ENCODE data around the gene KCNQ5.

Gene KCNQ5

DNA sequence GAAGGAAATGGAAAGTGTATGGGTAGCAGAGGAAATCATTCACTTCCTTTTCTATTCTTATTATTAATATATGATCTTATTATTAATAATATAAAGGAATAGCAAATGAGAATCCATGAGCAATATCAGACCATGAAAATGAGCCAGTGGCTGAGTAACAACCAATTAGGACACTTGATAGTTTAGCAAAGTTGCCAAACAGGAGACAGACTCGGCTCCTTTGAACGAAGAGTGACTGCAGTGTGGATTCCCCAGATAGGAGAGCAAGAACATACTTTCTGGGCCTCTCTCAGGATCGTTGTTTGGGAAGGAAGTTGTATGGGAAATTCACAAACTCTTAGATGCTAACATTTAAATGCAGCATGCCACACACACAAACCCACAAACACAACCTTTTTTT, 381.4 kb downstream of the KCNQ5 start:
- no peak for DNase-seq (ENCODE audit: low spot score)

DNA sequence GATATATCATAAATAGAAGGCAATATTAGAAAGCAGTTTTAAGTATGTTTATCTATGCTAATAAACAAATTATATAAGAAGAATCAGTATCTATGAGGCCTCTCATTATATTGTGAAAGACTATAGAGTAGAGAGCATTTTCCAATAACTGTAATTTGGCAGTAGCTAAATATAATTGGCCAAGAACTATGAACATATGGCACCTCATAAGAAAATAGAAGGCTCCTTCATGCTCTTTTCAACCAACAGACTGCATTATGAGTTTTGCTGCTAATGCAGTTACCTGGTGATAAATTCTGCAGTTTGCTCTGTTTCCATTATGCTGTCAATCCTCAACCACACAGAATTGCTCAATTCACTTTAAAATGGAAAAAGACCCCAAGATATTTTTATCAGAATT, 382.4 kb downstream of the KCNQ5 start:
- no peak for DNase-seq (ENCODE audit: low spot score)

DNA sequence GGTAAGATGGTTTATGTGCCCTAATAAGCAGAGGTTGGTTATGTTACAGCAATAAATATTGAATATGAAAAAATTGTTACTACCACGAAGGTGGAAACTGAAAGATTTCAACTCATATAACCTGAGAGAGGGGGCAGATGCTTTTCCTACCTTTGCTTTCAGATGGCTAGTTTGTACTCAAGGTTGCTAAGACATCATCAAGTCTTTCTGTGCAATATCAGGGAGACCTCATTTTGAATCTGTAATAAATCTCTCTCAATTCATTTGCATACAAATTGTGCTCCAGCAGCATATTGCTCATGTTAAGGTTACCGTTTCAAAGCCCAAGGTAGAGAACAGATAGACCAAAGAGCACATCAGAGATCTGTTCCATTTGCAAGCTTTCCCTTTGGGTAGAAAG, 383.0 kb downstream of the KCNQ5 start:
- DNase-seq (ENCODE audit: low spot score): no peak

DNA sequence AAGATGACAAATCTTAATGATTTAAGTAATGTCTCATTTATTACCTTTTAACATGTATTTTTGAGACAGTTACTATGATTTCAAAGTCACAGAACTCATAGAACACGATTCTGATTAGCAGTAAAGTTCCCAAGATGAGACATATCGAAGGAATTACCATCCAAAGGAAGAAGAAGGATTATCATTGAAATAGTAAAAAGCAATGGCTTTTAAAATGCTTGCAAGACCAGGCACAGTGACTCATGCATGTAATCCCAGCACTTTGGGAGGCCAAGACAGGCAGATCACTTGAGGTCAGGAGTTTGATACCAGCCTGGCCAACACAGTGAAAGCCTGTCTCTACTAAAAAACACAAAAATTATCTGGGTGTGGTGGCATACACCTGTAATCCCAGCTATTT, 384.3 kb downstream of the KCNQ5 start:
- DNase-seq (ENCODE audit: low spot score): no peak

DNA sequence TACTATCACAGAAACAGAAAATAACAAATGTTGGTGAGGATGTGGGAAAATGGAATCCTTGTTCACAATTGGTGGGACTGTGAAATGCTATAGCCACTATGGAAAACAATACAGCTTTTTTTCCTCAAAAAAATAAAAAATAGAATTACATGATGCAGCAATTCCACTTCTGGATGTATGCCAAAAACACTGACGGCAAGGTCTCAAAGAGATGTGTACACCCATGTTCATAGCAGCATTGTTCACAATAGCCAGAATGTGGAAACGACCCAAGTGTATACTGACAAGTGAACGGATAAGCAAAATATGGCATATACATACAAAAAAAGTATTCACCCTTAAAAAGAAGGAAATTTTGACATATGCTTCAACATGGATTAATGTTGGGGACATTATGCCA, 390.1 kb downstream of the KCNQ5 start:
- DNase-seq (ENCODE audit: low spot score): no peak

DNA sequence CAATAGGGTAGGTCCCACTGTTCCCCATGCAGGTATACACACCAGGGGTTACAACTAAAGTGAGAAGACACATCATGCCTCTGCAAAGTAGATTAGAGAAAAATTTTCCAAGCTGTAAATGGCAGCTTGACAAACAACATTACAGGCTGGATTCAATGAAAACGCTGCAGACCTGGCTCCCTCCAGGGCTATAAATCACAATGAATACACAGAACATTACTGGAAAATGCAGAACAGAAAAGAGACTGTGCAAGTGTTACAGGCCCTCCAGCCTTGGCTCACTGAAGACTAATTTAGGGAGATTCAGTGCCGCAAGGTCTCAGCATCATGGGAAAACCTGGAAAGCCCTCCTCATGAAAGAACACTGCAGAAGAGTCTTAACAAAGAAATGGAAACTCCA, 395.6 kb downstream of the KCNQ5 start:
- no peak for DNase-seq (ENCODE audit: low spot score)

DNA sequence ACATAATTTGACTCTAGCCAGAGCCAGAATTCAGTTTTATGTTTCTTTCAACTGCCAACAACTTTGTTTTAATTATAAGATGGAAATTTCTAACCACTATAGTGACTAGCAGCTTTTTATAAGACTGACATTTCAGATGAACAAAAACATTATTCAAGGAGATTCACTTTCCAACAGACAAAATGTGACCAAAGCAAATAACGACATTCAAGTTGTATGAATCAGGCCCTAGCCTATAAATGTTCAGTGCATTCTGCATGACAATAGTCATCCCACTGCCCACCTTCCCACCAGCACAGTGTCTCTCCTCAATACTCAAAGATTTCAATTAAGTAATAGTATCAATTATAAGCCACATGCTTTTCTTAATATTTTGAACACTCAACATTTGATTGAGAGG, 402.7 kb downstream of the KCNQ5 start:
- DNase-seq (ENCODE audit: low spot score): no peak

DNA sequence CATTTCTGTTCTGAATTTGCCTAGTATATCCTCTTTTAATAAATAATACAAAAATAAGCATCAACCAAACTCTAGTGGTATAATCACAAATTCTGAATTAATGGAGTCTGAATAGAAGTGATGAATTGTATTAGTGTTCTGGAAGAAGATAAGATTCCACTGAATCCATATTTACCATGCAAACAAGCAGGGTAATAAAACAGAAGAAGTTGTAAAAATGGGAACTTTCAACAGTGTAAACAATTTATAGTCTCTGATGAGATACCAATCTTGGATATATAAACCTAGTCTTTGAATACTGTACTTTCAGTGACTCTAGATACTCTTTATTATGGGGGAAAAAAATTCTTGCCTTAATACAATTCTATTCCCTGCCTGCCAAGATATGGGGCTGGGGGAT, 405.8 kb downstream of the KCNQ5 start:
- DNase-seq (ENCODE audit: low spot score): no peak

DNA sequence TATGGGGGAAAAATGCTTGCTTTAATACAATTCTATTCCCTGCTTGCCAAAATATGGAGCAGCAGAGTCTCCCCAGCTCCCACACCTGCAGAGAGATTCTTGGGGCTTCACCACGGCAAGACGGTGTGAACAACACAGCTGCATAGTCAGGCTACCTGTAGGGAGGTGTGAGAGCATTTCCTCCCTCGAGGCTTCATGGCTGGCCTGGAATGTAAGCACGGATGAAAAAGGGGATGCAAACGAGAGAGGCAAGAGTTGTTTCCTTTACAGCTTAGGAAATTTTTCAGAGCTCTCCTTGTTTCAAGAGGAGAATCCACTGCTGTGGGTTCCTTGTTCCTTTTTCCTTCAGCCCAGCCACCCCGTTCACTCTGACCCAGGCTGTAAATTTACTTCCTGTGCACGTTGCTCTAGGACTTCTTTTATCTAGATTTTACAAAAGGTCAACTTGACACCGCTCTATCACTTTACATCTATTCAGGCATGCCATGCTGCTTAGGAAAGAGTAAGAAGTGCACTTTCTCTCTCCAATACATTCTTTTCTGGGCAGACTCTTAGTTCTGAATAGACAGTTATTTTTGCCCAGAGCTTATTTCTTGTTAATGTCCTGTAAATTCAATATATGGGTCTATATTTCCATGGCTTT, 406.4 kb downstream of the KCNQ5 start:
- no peak for DNase-seq (ENCODE audit: low spot score)

DNA sequence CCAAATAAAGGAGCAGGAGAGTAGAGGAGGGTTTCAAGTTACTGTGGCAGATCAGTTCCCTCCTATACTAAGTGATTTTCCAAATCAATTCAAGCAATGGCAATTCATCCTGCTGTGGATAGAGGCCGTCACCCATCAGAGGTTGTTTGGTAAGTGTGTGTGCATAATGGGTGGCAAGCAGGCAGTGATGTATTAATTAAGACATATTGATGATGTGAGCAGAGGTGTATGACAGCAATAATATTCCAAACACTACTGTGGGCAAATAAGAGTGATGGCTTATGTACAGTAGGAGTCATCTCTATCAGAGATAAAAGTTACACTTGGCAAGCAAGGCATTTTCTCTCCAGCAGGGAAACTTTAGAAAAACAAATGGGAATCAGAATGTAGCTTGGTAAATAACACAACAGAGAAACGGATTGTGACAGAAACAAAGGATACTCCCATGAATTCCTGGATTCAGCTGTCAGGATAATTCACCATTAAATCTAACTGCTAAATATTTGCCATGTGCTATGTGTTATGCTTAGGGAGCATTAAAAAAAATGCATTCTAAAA, 407.1 kb downstream of the KCNQ5 start:
- no peak for DNase-seq (ENCODE audit: low spot score)

DNA sequence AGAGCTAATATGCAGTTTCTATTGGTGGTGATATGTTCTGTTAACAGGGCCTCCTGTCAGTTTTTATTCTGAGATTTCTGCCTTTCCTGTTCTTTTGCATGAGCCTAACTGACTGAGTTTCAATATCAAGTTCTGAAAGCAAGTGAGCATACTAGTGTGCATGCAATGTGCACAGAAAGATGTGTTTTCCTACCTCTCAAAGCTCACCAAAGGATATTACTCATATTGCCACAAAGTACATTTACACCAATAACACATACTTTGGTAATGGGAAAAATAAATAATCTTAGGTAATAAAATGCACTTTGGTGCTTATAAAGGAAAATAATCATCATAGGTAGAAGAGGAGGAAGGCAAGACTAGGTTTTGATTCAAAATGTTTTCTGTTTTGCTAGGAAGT, 408.4 kb downstream of the KCNQ5 start:
- no peak for DNase-seq (ENCODE audit: low spot score)

DNA sequence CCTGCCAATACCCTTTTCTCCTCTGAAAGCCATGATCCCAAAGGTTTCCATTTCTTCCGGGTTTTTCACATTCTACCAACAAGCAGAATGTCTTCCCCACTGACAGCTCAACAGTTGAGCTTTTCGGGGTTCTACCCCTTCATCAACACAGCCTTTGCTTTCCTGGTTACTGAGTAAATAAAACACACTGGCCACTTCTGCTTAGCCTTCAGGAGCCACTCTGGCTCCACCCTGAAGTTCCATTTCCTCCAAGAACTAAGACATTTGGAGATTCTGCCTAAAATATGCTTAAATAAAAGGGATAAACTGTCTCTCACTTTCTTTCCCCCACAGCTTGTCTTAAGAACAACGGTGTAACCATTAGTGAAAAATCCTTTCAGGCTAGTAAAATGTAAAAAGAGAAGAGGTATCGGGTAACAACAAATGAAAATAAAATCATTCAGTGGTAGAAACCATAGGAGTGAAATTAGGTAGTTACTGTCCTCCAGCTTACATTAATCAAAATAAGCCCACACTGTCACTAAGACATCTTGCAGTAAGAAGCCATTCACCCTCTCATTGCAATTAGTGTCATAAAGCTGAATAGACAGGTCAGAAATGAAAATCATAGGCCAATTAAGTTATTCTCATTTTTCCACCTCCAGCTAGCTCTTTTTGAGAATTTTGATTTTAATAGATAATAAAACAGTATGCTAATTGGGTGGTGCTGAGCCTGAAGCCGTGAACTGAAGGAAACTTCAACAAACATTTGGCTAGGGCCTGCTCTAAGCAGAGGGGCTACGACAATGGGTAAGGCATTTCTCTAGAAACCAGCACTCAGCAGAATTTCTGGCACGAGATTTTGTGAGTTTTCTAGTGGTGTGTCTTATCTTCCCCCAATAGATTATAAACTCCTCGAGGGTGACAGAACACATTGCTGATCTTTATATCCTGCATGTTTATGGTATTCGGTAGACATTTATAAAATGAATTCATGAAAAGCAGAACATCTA, 409.2 kb downstream of the KCNQ5 start:
- DNase-seq (ENCODE audit: low spot score): no peak

DNA sequence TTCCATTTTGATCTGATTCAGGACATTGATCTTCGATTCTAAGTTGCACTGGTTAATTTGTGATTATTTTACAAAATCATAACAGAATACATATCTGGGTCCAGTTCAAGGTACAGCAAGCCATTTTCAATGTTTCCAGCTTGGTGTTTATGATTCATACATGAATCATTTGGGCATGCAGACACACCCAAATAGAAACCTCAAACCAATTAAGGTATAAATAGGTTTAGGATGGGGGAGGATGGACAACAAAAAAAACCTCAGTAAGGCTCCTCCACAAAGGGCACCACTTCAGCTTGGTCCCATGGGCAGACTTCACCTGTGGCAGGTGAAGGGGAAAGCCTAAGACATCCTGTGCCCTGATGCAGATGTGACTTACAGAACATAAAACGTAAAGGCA, 410.7 kb downstream of the KCNQ5 start:
- no peak for DNase-seq (ENCODE audit: low spot score)

DNA sequence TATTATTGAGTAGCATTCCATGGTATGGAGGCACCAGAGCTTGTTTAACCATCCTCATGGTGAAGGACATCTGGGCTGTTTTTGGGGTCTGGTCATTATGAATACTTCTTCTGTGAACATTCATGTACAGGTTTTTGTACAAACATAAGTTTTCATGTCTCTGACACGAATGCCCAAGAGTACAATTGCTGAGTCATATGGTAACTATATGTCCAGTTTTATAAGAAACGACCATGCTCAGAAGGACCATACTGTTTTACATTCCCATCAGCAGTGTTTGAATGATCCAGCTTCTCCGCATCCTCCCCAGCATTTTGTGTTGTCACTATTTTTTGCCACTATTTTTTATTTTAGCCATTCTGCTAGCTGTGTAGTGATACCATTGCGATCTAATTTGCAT, 414.8 kb downstream of the KCNQ5 start:
- no peak for DNase-seq (ENCODE audit: low spot score)

DNA sequence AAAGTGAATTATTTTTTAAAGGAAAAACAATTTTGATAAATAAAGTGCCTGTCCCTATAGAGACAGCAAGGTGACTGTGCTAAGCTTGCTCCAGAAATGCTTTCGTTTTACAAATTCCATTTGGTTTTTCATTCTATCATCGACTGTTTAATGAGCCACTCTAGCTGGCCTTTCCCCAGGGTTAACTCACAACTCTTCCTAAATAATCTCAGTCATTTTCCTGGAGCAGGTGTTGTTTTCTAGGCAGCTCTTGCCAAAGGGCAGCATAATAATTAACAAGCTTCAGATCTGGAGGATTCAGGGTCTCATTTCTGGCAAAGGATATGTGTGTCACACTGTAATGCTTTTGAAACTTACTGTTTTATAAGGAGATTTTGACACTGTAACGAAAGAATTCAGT, 419.2 kb downstream of the KCNQ5 start:
- no peak for DNase-seq (ENCODE audit: low spot score)

DNA sequence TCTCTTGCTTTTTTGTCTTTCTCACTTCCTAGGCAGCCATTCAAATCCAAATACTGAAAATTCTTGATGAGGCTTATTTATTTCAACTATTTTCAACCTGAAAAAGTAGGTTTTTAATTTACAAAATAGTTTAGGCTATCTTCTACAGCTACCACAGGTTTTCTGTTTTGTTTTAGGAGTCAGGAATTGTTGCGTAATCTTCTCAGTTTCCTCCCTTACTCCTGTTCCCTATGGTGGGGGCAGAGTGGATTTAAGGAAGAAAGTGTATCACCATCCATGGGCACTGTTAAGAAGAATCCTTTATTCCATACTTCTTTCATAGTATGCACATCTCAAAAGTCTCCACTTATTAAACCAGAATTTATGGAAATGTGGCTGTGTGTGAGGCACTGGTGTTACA, 421.0 kb downstream of the KCNQ5 start:
- no peak for DNase-seq (ENCODE audit: low spot score)

DNA sequence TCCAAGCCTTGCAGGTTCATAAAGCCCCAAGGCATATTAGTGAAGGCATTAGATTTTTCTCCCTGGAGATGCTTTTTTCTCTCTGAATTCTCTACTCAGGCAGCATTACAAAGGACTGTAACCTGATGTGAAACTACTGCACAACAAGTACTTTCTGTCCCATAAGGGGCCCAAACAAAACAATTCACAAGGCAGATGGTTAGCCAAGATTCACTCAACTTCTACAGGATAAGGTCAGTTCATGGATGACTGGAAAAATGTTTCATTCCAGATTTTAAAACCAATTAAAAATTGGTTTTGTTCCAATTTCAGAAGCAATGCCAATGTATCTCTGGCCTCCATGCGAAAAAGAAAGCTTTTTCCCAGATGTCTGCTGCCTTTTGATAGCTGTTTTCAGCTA, 421.6 kb downstream of the KCNQ5 start:
- DNase-seq (ENCODE audit: low spot score): no peak

DNA sequence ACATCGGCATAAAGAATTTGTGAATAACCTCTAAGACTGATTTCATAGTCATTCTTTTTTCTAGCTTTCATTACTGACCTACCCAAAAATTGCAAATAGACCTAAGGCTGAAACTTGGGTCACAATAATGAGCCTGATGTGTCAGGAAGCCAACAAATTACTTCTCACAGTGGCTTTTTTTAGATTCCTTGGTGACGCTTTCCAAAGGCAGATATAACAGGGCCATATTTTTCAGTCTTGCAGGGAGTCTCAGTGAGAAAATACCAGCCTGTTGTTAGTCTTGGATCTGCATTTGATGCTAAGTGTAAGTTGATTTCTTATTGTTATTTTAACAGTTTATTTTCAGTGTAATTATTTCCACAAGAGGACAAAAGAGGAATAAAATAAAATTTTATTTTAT, 423.7 kb downstream of the KCNQ5 start:
- no peak for DNase-seq (ENCODE audit: low spot score)

DNA sequence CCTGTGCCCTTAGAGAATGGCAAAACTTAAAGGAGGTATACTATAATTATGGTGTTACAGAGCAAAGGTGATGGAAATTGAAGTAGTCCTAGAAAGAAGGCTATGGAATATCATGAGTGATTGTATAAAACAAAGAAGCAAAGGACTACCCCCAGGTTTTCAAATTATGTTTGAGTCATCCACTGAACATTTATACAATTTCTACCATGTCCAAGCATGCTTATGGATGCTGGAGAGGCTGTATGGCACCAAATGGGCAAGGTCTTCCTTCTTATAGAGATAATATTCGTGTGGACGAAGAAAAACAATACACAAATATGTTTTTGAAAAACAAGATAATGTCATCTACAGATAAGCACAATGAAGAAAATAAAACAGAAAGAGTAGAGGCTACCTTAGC, 425.9 kb downstream of the KCNQ5 start:
- DNase-seq (ENCODE audit: low spot score): no peak

DNA sequence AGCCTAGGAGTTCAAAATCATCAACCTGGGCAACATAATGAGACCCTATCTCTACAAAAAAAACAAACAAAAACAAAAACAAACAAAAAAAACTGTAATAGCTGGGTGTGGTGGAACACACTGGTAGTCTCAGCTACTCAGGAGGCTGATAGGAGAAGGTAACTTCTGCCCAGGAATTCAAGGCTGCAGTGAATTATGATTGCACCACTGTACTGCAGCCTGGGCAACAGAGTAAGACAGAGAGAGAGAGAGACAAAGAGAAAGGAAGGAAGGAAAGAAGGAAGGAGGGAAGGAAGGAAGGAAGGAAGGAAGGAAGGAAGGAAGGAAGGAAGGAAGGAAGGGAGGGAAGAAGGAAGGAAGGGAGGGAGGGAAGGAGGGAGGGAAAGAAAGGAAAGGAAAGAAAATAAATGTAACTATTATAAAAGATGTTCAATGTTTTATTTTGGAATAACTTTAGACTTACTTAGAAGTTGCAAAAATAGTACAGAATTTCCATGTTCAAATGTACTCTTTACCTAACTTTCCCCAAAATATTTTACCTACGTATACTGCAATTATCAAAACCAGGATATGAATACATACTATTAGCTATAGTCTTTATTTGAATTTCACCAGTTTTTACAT, 428.2 kb downstream of the KCNQ5 start:
- no peak for DNase-seq (ENCODE audit: low spot score)

DNA sequence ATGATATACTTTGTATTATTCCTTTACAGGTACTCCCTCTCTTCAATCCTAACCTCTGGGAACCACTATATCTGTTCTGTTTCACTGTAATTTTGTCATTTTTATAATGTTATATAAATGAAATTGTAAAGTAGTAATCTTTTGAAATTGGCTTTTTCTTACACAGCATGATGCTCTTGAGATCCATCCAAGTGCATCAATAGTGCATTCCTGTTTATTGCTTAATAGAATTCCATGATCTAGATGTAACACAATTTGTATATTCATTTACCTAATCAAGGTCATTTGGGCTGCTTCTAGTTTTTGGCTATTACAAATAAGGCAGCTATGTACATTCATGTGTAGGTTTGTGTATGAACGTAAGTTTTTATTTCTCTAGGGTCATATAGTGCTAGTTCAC, 428.8 kb downstream of the KCNQ5 start:
- DNase-seq (ENCODE audit: low spot score): no peak

DNA sequence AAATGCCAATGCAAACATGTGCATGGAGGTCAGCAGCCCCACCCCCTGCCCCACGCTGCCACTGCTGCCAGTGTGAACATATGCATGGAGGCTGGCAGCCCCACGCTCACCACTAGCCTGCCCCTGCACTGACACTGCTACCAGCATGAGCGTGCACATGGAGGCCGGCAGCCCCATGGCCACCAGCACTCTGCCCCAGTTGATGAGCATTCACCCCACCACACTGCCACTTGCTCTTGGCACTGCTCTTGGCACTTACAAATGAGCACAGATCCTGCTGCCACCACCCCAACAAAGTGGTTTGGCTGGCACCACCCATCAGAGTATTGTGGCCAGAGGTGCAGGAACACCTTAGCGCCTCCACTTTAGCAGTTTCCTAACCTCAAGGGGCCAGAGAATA, 429.3 kb downstream of the KCNQ5 start:
- DNase-seq (ENCODE audit: low spot score): no peak

DNA sequence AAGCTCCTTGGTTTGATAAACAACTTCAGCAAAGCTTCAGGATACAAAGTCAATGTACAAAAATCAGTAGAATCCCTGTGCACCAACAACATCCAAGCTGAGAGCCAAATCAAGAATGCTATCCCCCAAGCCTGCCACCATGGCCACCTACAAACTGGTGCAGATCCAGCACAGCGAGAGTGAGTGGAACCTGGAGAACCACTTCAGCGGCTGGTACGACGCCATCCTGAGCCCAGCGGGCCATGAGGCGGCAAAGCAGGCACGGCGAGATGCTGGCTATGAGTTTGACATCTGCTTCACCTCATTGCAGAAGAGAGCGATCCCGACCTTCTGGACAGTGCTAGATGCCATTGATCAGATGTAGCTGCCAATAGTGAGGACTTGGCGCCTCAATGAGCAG, 433.1 kb downstream of the KCNQ5 start:
- no peak for DNase-seq (ENCODE audit: low spot score)
